Transverse colon (tissue), 4 donors: Measurements from ENCODE around the gene KHDRBS2. TPM values are rescaled to one million over a fixed set of nuclear protein-coding genes. Genes with fewer than 3 reads are reported as not detected.

ENCODE experiments used
- DNase-seq: peaks from one replicate; pipeline ENCODE4 v3.0.0-alpha.2; 2019
- H3K27ac ChIP-seq, 4 donors: fragments of 200-600 bp; sonication (generic); 2 replicates each; pipeline ENCODE4 v1.5.1; 2016 to 2018; ENCODE audit warnings: inconsistent platforms in 4 of 4
- H3K27me3 ChIP-seq: fragments of 200-600 bp; sonication (generic); 2 replicates; pipeline ENCODE4 v1.5.1; 2017; ENCODE audit warnings: inconsistent platforms
- H3K36me3 ChIP-seq, 4 donors: fragments of 200-600 bp; sonication (generic); 2 replicates each; pipeline ENCODE4 v1.5.1; 2017 to 2019; ENCODE audit warnings: inconsistent platforms in 4 of 4
- H3K4me1 ChIP-seq, 4 donors: fragments of 200-600 bp; sonication (generic); 2 replicates each; pipeline ENCODE4 v1.5.1; 2017 to 2020; ENCODE audit warnings: inconsistent platforms in 4 of 4
- H3K4me3 ChIP-seq, 4 donors: fragments of 200-600 bp; sonication (generic); 1 replicate in 1 of 4; 2 replicates in 3 of 4; pipeline versions ENCODE4 v1.5.1 to v1.6.1; 2017 to 2019; ENCODE audit warnings: inconsistent platforms in 4 of 4
- H3K9me3 ChIP-seq, 2 donors: fragments of 200-600 bp; sonication (generic); 2 replicates each; pipeline ENCODE4 v1.5.1; 2017 to 2019; ENCODE audit warnings: inconsistent platforms in 2 of 2
- CTCF ChIP-seq, 5 experiments: fragments of 200-600 bp in 3 of 5; fragments of 450-650 bp in 2 of 5; sonication (generic) in 3 of 5; IDR thresholded peaks; 1 replicate in 2 of 5; 2 replicates in 3 of 5; pipeline ENCODE4 v1.5.1; 2016 to 2017; ENCODE audit warnings: antibody characterized with exemption in 5 of 5, inconsistent platforms in 3 of 5, mild to moderate bottlenecking in 2 of 5, moderate library complexity in 1 of 5
- EP300 ChIP-seq: sonication (generic); formaldehyde crosslinking; IDR thresholded peaks from one replicate; pipeline ENCODE4 v1.6.1; 2017; ENCODE audit warnings: antibody characterized with exemption, low read depth
- POLR2A ChIP-seq: fragments of 450-650 bp; IDR thresholded peaks from one replicate; pipeline ENCODE4 v1.6.1; 2016; ENCODE audit warnings: antibody characterized with exemption, mild to moderate bottlenecking, moderate library complexity
- POLR2AphosphoS5 ChIP-seq, 3 donors: sonication (generic); formaldehyde crosslinking; IDR thresholded peaks; one replicate each; pipeline ENCODE4 v1.6.1; 2016; ENCODE audit warnings: antibody characterized with exemption in 3 of 3
- WGBS, 2 donors: methylation state at CpG; one replicate each; pipeline ENCODE4 v1.1.5; 2018; ENCODE audit warnings: low coverage in 1 of 2; 5-methylcytosine and 5-hydroxymethylcytosine counted together
- in situ Hi-C, 4 donors: fragments of 200-750 bp; cut with MboI; loops; one replicate each; pipeline versions ENCODE4 v1.15.0 to v1.15.1; 2017; ENCODE audit warnings: low sequenced_read_pairs in 3 of 4, low pct_ligation_motif_present in 1 of 4, low pct_unique_long_range_greater_than_20kb in 1 of 4
- intact Hi-C: fragments of 100-400 bp; cut with DNase I; formaldehyde crosslinking; loops from one replicate; pipeline ENCODE4 v1.15.1; 2023; ENCODE audit warnings: low total_unique reads
- total RNA-seq, 4 donors: library from RNA; depleted of rRNA; stranded (reverse); fragments of >200 nt; gene quantifications; one replicate each; pipeline ENCODE4 v1.1.0, GENCODE V29; 2016

The KHDRBS2 gene
- total RNA-seq, 4 donors from 2014 or later, result 1.6 to 4.5 (median 2.5) TPM

DNA sequence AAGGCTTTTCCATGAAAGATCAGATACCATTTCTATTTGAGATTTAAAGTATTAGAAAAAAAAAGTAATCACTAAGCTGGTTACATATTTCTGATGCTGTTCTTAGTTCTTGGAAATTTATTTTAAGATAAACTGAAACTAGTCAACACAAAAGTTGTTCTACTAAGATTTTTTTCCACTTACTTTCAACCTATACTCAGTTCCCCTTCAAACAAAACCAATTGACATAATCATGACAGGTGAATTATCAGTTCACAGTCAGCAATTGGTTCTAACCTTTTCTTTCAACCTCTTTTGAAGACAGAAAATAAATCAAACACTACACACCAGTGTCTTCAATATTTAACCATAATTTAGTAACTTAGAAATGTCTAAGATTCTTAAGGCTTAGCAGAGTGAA is 228.7 kb downstream of the KHDRBS2 start:
- DNase-seq, result no peak
- H3K27ac ChIP-seq, result no peak overlapping the region
- intact Hi-C loops (no loop called here), in situ Hi-C loops (no loop called here)
- no peaks in the 10 kb centered on the region for H3K36me3 ChIP-seq
- no peaks in the 10 kb centered on the region for H3K9me3 ChIP-seq
- TF ChIP-seq POLR2A, result no peak
- TF ChIP-seq POLR2AphosphoS5 (IDR thresholded peaks at IDR 0.05), result no peak
- no peak for TF ChIP-seq EP300
- no peak for TF ChIP-seq CTCF (IDR thresholded peaks at IDR 0.05)
- no peaks in the 10 kb centered on the region for H3K27me3 ChIP-seq
- H3K4me1 ChIP-seq, result no peaks in the 10 kb centered on the region
- no peak overlapping the region for H3K4me3 ChIP-seq

DNA sequence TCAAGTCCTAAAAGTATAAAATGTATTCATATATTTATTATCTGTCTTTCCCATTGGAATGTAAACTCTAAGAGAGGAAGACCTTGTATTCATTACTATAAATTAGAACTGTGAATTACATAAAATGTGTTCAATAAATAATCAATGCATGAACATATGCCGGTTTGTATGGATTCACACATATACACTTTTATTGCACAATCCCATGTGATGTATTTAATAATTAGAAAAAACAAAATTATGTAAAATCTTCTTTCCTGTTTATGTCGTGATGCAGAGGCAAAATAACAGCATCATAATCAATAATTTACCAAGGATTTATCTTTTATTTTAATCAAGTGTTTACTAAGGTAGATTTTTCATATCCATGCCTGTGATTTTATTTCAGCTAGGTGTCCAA is 240.5 kb downstream of the KHDRBS2 start:
- 78 to 94% methylated on average over 2 of the region's 2 CpGs for WGBS, 2 donors
- TF ChIP-seq POLR2AphosphoS5 (IDR thresholded peaks at IDR 0.05), result no peak
- TF ChIP-seq POLR2A, result no peak
- no peak for TF ChIP-seq CTCF (IDR thresholded peaks at IDR 0.05)
- no peak for TF ChIP-seq EP300
- no peak overlapping the region for H3K4me3 ChIP-seq
- in situ Hi-C loops (no loop called here), intact Hi-C loops (no loop called here)
- H3K27me3 ChIP-seq, result no peaks in the 10 kb centered on the region
- H3K4me1 ChIP-seq, result no peaks in the 10 kb centered on the region
- H3K27ac ChIP-seq, result no peak overlapping the region
- no peaks in the 10 kb centered on the region for H3K36me3 ChIP-seq
- DNase-seq, result no peak
- no peaks in the 10 kb centered on the region for H3K9me3 ChIP-seq

GRCh38 chr6:62043084-62043483 is 242.9 kb downstream of the KHDRBS2 start:
- DNase-seq, result no peak

DNA sequence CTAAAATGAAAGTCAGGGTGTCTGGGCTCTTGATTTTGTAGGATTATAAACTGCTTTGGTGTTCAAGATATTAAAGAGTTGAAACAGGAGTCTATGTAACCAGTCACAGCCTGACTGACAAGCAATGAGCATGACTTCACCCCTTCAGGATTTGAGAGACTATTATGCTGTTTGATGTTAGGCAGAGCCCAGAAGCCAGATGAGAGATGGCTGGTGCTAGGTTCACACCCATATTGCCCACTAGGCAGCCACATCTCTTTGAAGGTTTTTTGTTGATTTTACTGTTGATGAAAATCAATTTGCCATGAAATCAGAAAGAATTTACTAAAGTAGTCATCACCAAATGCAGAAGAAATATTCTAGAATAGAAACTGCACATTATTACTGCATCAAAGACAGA is 243.6 kb downstream of the KHDRBS2 start:
- Histone ChIP-seq H3K36me3 (no peaks in the 10 kb centered on the region), H3K27ac (no peak overlapping the region), H3K4me1 (no peaks in the 10 kb centered on the region), H3K9me3 (no peaks in the 10 kb centered on the region), H3K4me3 (no peak overlapping the region), H3K27me3 (no peaks in the 10 kb centered on the region)
- in situ Hi-C loops, result no loop called here
- no peak for TF ChIP-seq CTCF (IDR thresholded peaks at IDR 0.05)
- no peak for TF ChIP-seq POLR2AphosphoS5 (IDR thresholded peaks at IDR 0.05)
- no peak for TF ChIP-seq EP300
- no peak for TF ChIP-seq POLR2A
- DNase-seq, result no peak
- intact Hi-C loops, result no loop called here

More at GRCh38 chr6:62043084-62043483, 242.9 kb downstream of the KHDRBS2 start:
- Histone ChIP-seq H3K27me3 (no peaks in the 10 kb centered on the region), H3K4me1 (no peaks in the 10 kb centered on the region), H3K9me3 (no peaks in the 10 kb centered on the region), H3K27ac (no peak overlapping the region), H3K4me3 (no peak overlapping the region), H3K36me3 (no peaks in the 10 kb centered on the region)
- no peak for TF ChIP-seq POLR2AphosphoS5 (IDR thresholded peaks at IDR 0.05)
- TF ChIP-seq POLR2A, result no peak
- TF ChIP-seq EP300, result no peak
- TF ChIP-seq CTCF (IDR thresholded peaks at IDR 0.05), result no peak
- intact Hi-C loops (no loop called here), in situ Hi-C loops (no loop called here)
